ENCODE data around the gene CLEC2A. TPM values are rescaled to one million over a fixed set of nuclear protein-coding genes. Genes with fewer than 3 reads are reported as not detected.

Gene CLEC2A
- total RNA-seq, 1 donor from 2014 or later, result not detected

DNA sequence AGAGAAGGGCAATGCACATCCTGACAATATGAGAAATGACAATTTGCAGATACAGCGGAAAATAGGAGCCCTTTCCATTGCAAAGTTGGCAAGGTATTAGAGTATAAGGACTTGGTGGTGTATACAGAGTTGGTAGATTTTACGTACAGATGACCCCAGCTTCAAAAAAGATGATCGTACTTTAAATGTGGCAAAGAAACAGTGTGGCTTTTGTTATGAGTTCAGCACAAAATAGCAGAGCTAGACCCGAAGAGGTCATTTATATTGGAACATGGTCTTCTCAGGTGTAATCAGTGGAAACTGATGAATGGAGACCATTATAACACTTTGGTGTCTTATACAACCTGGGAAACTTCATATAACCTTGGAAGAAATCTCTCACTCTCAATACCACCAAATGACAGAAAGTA is 65.3 kb downstream of the CLEC2A start:
- DNase-seq (ENCODE audit: low read depth, low spot score), result no peak
- Mint-ChIP-seq H3K36me3 (ENCODE audit: low read depth) (no peaks in the 10 kb centered on the region), H3K27me3 (ENCODE audit: low read depth) (no peaks in the 10 kb centered on the region), H3K9me3 (peaks cover 3% of the 10 kb centered on the region), H3K27ac (ENCODE audit: unreplicated experiment) (no peak overlapping the region), H3K4me3 (no peak overlapping the region), H3K4me1 (peaks cover 13% of the 10 kb centered on the region)
- TF ChIP-seq, protein P1, sequence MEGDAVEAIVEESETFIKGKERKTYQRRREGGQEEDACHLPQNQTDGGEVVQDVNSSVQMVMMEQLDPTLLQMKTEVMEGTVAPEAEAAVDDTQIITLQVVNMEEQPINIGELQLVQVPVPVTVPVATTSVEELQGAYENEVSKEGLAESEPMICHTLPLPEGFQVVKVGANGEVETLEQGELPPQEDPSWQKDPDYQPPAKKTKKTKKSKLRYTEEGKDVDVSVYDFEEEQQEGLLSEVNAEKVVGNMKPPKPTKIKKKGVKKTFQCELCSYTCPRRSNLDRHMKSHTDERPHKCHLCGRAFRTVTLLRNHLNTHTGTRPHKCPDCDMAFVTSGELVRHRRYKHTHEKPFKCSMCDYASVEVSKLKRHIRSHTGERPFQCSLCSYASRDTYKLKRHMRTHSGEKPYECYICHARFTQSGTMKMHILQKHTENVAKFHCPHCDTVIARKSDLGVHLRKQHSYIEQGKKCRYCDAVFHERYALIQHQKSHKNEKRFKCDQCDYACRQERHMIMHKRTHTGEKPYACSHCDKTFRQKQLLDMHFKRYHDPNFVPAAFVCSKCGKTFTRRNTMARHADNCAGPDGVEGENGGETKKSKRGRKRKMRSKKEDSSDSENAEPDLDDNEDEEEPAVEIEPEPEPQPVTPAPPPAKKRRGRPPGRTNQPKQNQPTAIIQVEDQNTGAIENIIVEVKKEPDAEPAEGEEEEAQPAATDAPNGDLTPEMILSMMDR (conservative IDR thresholded peaks at IDR 0.05), result no peak

DNA sequence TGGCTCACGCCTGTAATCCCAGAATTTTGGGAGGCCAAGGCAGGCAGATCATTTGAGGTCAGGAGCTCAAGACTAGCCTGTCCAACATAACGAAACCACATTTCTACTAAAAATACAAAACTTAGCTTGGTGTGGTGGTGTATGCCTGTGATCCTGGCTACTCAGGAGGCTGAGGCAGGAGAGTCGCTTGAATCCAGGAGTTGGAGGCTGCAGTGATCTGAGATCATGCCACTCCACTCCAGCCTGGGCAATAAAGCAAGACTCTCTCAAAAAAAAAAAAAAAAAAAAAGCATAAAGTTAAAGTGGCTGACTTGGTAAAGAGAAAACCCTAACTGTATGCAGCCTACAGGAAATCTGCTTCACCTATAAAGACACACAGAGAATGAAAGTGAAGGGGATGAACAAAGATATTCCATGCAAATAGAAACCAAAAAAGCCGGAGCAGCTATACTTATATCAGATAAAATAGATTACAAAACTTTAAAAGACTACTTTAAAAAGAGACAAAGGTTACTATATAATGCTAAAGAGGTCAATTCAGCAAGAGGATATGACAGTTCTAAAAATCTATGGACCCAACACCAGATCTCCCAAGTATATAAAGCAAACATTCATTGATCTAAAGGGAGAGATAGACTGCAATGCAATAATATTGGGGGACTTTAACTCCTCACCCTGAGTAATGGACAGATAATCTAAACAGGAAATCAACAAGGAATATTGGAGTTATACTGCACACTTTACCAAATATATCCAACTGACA is 67.1 kb downstream of the CLEC2A start:
- no peak for DNase-seq (ENCODE audit: low read depth, low spot score)
- Mint-ChIP-seq H3K4me1 (peaks cover 9% of the 10 kb centered on the region), H3K4me3 (no peak overlapping the region), H3K27ac (ENCODE audit: unreplicated experiment) (no peak overlapping the region), H3K36me3 (ENCODE audit: low read depth) (no peaks in the 10 kb centered on the region), H3K27me3 (ENCODE audit: low read depth) (no peaks in the 10 kb centered on the region), H3K9me3 (peaks cover 3% of the 10 kb centered on the region)
- TF ChIP-seq, protein P1 (conservative IDR thresholded peaks at IDR 0.05), result no peak

Other genes starting within 250 kb of the CLEC2A start
- not detected in 2 replicates for gene CLECL1, start 199.3 kb downstream of the CLEC2A start, total RNA-seq
- not detected in 2 replicates for gene CD69, start 171.5 kb downstream of the CLEC2A start, total RNA-seq
- not detected in 2 replicates for gene KLRF1, start 104.9 kb downstream of the CLEC2A start, total RNA-seq
- 0.19 TPM in 1 of 2 replicates, not detected in the other for gene CLEC2B, start 63.0 kb downstream of the CLEC2A start, total RNA-seq
- gene KLRF2, start 50.9 kb downstream of the CLEC2A start, total RNA-seq, result not detected in 2 replicates
- not detected in 2 replicates for gene CLEC12A, start 39.0 kb upstream of the CLEC2A start, total RNA-seq
- gene CLEC1B, start 66.8 kb upstream of the CLEC2A start, total RNA-seq, result not detected in 2 replicates
- not detected in 2 replicates for gene CLEC12B, start 78.3 kb upstream of the CLEC2A start, total RNA-seq
- gene CLEC9A, start 98.3 kb upstream of the CLEC2A start, total RNA-seq, result not detected in 2 replicates
- not detected in 2 replicates for gene CLEC1A, start 166.6 kb upstream of the CLEC2A start, total RNA-seq
- gene CLEC7A, start 197.8 kb upstream of the CLEC2A start, total RNA-seq, result not detected in 2 replicates
- gene OLR1, start 239.8 kb upstream of the CLEC2A start, total RNA-seq, result not detected in 2 replicates
- gene TMEM52B, start 246.7 kb upstream of the CLEC2A start, total RNA-seq, result not detected in 2 replicates